ENCODE measurements around the gene ARAF.

Gene ARAF

GRCh38 chrX:47523713-47524166 is 37.3 kb upstream of the ARAF start:
- peak overlapping the region; percentile 16; the same call in 1 of the 2 replicates for H3K27ac ChIP-seq (ENCODE audit: extremely low read depth, low read depth, low read length)
- POLR2A ChIA-PET = interaction anchor here (0.9 to 1.8 kb wide), 5 partner anchors 23 to 379 kb away, joined by 3 to 8 read pairs (median 4); partner anchors contain the start of genes ELK1, NDUFB11, RBM10 and USP11

More at GRCh38 chrX:47523713-47524166, 37.3 kb upstream of the ARAF start:
- CTCF ChIA-PET = interaction anchor here (0.6 to 3.7 kb wide), 20 partner anchors 9 to 333 kb away, joined by 3 to 33 read pairs (median 4); partner anchors contain the start of gene TIMP1
- H3K36me3 ChIP-seq (ENCODE audit: control insufficient read depth in 2 of 2, insufficient read depth in 1 of 2, low read length in 2 of 2) = no peaks in the 10 kb centered on the region
- no peak for TF ChIP-seq REST (tag by site-specific recombination; IDR thresholded peaks at IDR 0.05)
- peak; percentile 29; the same call in 1 of the 2 replicates for TF ChIP-seq ZBTB20 (tag by site-specific recombination; IDR thresholded peaks at IDR 0.05)
- peak; percentile 88 for TF ChIP-seq ZNF335 (tag by site-specific recombination; conservative IDR thresholded peaks at IDR 0.05)
- TF ChIP-seq ZBTB26 (tag by site-specific recombination; optimal IDR thresholded peaks at IDR 0.05) = peak; percentile 1
- no peak for TF ChIP-seq TSHZ1 (tag by site-specific recombination; IDR thresholded peaks at IDR 0.05; ENCODE audit: borderline replicate concordance)
- 0 out of 2 replicates have a peak, but pooled peaks have one; percentile 13 for TF ChIP-seq ZNF398 (tag by site-specific recombination; IDR thresholded peaks at IDR 0.05)
- TF ChIP-seq ZNF341 (tag by site-specific recombination; IDR thresholded peaks at IDR 0.05; ENCODE audit: low read depth) = peak; percentile 10
- peak; percentile 8; the same call in 1 of the 2 replicates for TF ChIP-seq GLIS2 (tag by site-specific recombination; IDR thresholded peaks at IDR 0.05)
- 0 out of 2 replicates have a peak, but pooled peaks have one; percentile 4 for TF ChIP-seq SP3 (tag by site-specific recombination; IDR thresholded peaks at IDR 0.05)
- no peak for TF ChIP-seq ZNF488 (tag by site-specific recombination; IDR thresholded peaks at IDR 0.05)
- no peak for TF ChIP-seq ZNF658 (tag by site-specific recombination; IDR thresholded peaks at IDR 0.05)
- peak; percentile 16; the same call in 1 of the 2 replicates for TF ChIP-seq PATZ1 (tag by site-specific recombination; IDR thresholded peaks at IDR 0.05)
- no peak for TF ChIP-seq ZBTB8A (tag by site-specific recombination; IDR thresholded peaks at IDR 0.05)
- peak overlapping the region; percentile 44 for H3K4me3 ChIP-seq (ENCODE audit: low read depth, low read length)
- no peaks in the 10 kb centered on the region for H3K9me3 ChIP-seq (ENCODE audit: control insufficient read depth, insufficient read depth, low read depth, low read length)
- no peaks in the 10 kb centered on the region for H3K4me1 ChIP-seq (ENCODE audit: control insufficient read depth, insufficient read depth, low read length)
